Kidney epithelial cell (primary cell): ENCODE data around the gene PTPN4. TPM values are rescaled to one million over a fixed set of nuclear protein-coding genes. Genes with fewer than 3 reads are reported as not detected.

ENCODE experiments used
- DNase-seq: peaks from one replicate; pipeline ENCODE4 v3.0.0-alpha.2; 2010; ENCODE audit warnings: low read depth
- H3K27me3 ChIP-seq: 2 replicates; pipeline ENCODE4 v1.6.0; 2011; ENCODE audit warnings: low read length; ENCODE audit not compliant: control insufficient read depth, insufficient read depth
- H3K36me3 ChIP-seq: 2 replicates; pipeline ENCODE4 v1.5.1; 2011; ENCODE audit warnings: low read length; ENCODE audit not compliant: control insufficient read depth, insufficient read depth
- H3K4me3 ChIP-seq: 2 replicates; pipeline ENCODE4 v1.5.1; 2011; ENCODE audit warnings: low read depth, mild to moderate bottlenecking, control low read depth, low read length
- CTCF ChIP-seq: IDR thresholded peaks from 2 replicates; pipeline ENCODE4 v1.5.1; 2011; ENCODE audit warnings: mild to moderate bottlenecking, moderate library complexity, low read length, control low read depth, inconsistent platforms; ENCODE audit not compliant: insufficient read depth, poor library complexity, severe bottlenecking
- total RNA-seq: library from RNA; depleted of rRNA; stranded (reverse); fragments of >200 nt; gene quantifications from 2 replicates; pipeline ENCODE4 v1.2.3, GENCODE V29; 2015

Gene PTPN4
- total RNA-seq, 1 donor from 2014 or later = 11.5 TPM

GRCh38 chr2:119860924-119861323 lies 101.2 kb downstream of the PTPN4 start:
- Histone ChIP-seq H3K27me3 (no peaks in the 10 kb centered on the region), H3K36me3 (no peaks in the 10 kb centered on the region), H3K4me3 (no peak overlapping the region)
- TF ChIP-seq CTCF = no peak
- no peak for DNase-seq

- no peak for DNase-seq
- Histone ChIP-seq H3K4me3 (no peak overlapping the region), H3K36me3 (no peaks in the 10 kb centered on the region), H3K27me3 (no peaks in the 10 kb centered on the region)
- no peak for TF ChIP-seq CTCF
Observed at GRCh38 chr2:119862127-119862889, 102.6 kb downstream of the PTPN4 start.

GRCh38 chr2:119864318-119864717 lies 104.6 kb downstream of the PTPN4 start:
- Histone ChIP-seq H3K4me3 (no peak overlapping the region), H3K36me3 (no peaks in the 10 kb centered on the region), H3K27me3 (no peaks in the 10 kb centered on the region)
- no peak for DNase-seq
- TF ChIP-seq CTCF = no peak

GRCh38 chr2:119871725-119872124 lies 112.0 kb downstream of the PTPN4 start:
- no peak for DNase-seq
- TF ChIP-seq CTCF = no peak
- no peak overlapping the region for H3K4me3 ChIP-seq
- no peaks in the 10 kb centered on the region for H3K36me3 ChIP-seq
- no peaks in the 10 kb centered on the region for H3K27me3 ChIP-seq

GRCh38 chr2:119873350-119874315 lies 113.9 kb downstream of the PTPN4 start:
- Histone ChIP-seq H3K4me3 (no peak overlapping the region), H3K36me3 (no peaks in the 10 kb centered on the region), H3K27me3 (no peaks in the 10 kb centered on the region)
- no peak for DNase-seq
- no peak for TF ChIP-seq CTCF
